GM12878 (cell line): Measurements from ENCODE around the gene PNMA8B. TPM values are rescaled to one million over a fixed set of nuclear protein-coding genes. Genes with fewer than 3 reads are reported as not detected.

Source experiments
- ATAC-seq: fragments of 200-7000 bp; cut with Tn5 transposase; 3 replicates; pipeline ENCODE4 v1.9.1; 2020; ENCODE audit warnings: mild to moderate bottlenecking, moderate library complexity
- BruUV-seq: library from RNA; stranded (reverse); fragments of 400-500 nt; replicated peaks from 2 replicates; lab custom pipeline; 2021; lab: Mats Ljungman, UMichigan
- CTCF ChIA-PET: fragments of 300-600 bp; sonication (Branson Sonifier 250); formaldehyde crosslinking; extraction: SDS; loops from one replicate; lab custom pipeline; 2021; ENCODE audit warnings: inconsistent platforms; lab: Yijun Ruan, JAX
- POLR2A ChIA-PET: fragments of 350-600 bp; formaldehyde crosslinking; extraction: SDS; loops from one replicate; lab custom pipeline; 2021; ENCODE audit warnings: inconsistent platforms; lab: Charles Lee
- RAD21 ChIA-PET: fragments of 300-600 bp; sonication (Branson Sonifier 250); formaldehyde crosslinking; loops from one replicate; lab custom pipeline; 2023; ENCODE audit warnings: antibody characterized with exemption; ENCODE audit not compliant: unreplicated experiment; lab: Charles Lee
- SMC1A ChIA-PET: fragments of 300-600 bp; sonication (Branson Sonifier 250); formaldehyde crosslinking; loops from one replicate; lab custom pipeline; 2023; ENCODE audit not compliant: unreplicated experiment, uncharacterized antibody; lab: Charles Lee
- DNase-seq: peaks from one replicate; pipeline ENCODE4 v3.0.0-alpha.2; 2011; ENCODE audit warnings: low read depth, low spot score
- FAIRE-seq: peaks from 3 replicates; lab custom pipeline; 2011; peaks lifted over from hg19 to GRCh38; lab: Jason Lieb, UNC
- H2AFZ ChIP-seq: 2 replicates; pipeline ENCODE4 v1.6.0; 2011; ENCODE audit warnings: low read depth, low read length, control low read depth; ENCODE audit not compliant: control insufficient read depth
- H3K27ac ChIP-seq: 2 replicates; pipeline ENCODE4 v1.5.1; 2011; ENCODE audit warnings: control low read depth; ENCODE audit not compliant: control insufficient read depth, insufficient read depth
- H3K27me3 ChIP-seq, 2 experiments: replicated peaks in 1 of 2; 2 replicates each; pipeline versions ENCODE4 v1.6.0 to v1.6.1; 2011; ENCODE audit warnings: low read length in 1 of 2; ENCODE audit not compliant: control insufficient read depth in 2 of 2, insufficient read depth in 2 of 2
- H3K36me3 ChIP-seq, 2 experiments: 2 replicates each; pipeline ENCODE4 v1.5.1; 2011; ENCODE audit warnings: low read length in 1 of 2; ENCODE audit not compliant: control insufficient read depth in 2 of 2, insufficient read depth in 2 of 2
- H3K4me1 ChIP-seq: 2 replicates; pipeline ENCODE4 v1.6.1; 2011; ENCODE audit warnings: mild to moderate bottlenecking, low read length, moderate library complexity, mixed read lengths; ENCODE audit not compliant: control insufficient read depth, insufficient read depth
- H3K4me2 ChIP-seq: 2 replicates; pipeline ENCODE4 v1.6.0; 2011; ENCODE audit warnings: control low read depth; ENCODE audit not compliant: control insufficient read depth, insufficient read depth
- H3K4me3 ChIP-seq: fragments of 200-600 bp; sonication (generic); 2 replicates; pipeline ENCODE4 v1.5.1; 2016
- H3K79me2 ChIP-seq: 2 replicates; pipeline ENCODE4 v1.6.0; 2011; ENCODE audit warnings: low read length; ENCODE audit not compliant: control insufficient read depth, insufficient read depth
- H3K9ac ChIP-seq: 2 replicates; pipeline ENCODE4 v1.8.0; 2011; ENCODE audit warnings: low read length, control low read depth, mixed read lengths; ENCODE audit not compliant: control insufficient read depth, insufficient read depth
- H3K9me3 ChIP-seq: replicated peaks from 3 replicates; pipeline ENCODE4 v1.5.1; 2011; ENCODE audit warnings: mild to moderate bottlenecking, low read length; ENCODE audit not compliant: control insufficient read depth, insufficient read depth
- H4K20me1 ChIP-seq: 2 replicates; pipeline ENCODE4 v1.6.0; 2011; ENCODE audit not compliant: control insufficient read depth, insufficient read depth
- EGR1 ChIP-seq, 2 experiments: IDR thresholded peaks; 1 replicate in 1 of 2; 2 replicates in 1 of 2; pipeline ENCODE4 v1.6.1; 2011 to 2012; ENCODE audit warnings: low read depth in 2 of 2, low read length in 2 of 2, borderline replicate concordance in 1 of 2, mild to moderate bottlenecking in 1 of 2, moderate library complexity in 1 of 2
- GABPA ChIP-seq: IDR thresholded peaks from 2 replicates; pipeline ENCODE4 v1.6.1; 2014; ENCODE audit warnings: antibody characterized with exemption, low read depth, mild to moderate bottlenecking, inconsistent platforms
- HDGF ChIP-seq: fragments of 450-650 bp; IDR thresholded peaks from 2 replicates; pipeline ENCODE4 v1.6.1; 2016; ENCODE audit warnings: antibody characterized with exemption
- JUND ChIP-seq: IDR thresholded peaks from 2 replicates; pipeline ENCODE4 v1.6.1; 2012; ENCODE audit warnings: low read depth, mild to moderate bottlenecking, low read length, improper control_type of control experiment, moderate library complexity
- MLLT1 ChIP-seq: fragments of 450-650 bp; IDR thresholded peaks from 2 replicates; pipeline ENCODE4 v1.6.1; 2016; ENCODE audit warnings: mild to moderate bottlenecking
- NFXL1 ChIP-seq: fragments of 450-650 bp; IDR thresholded peaks from 2 replicates; pipeline ENCODE4 v1.6.1; 2017; ENCODE audit warnings: antibody characterized with exemption, mild to moderate bottlenecking, borderline replicate concordance
- TARDBP ChIP-seq: IDR thresholded peaks from 2 replicates; pipeline ENCODE4 v1.6.1; 2016; ENCODE audit warnings: borderline replicate concordance
- ZNF207 ChIP-seq: fragments of 450-650 bp; IDR thresholded peaks from 2 replicates; pipeline ENCODE4 v1.6.1; 2014; ENCODE audit warnings: antibody characterized with exemption, mild to moderate bottlenecking, borderline replicate concordance
- ZZZ3 ChIP-seq: IDR thresholded peaks from 2 replicates; pipeline ENCODE4 v1.6.1; 2011; ENCODE audit warnings: low read depth; ENCODE audit not compliant: control insufficient read depth, insufficient read length
- WGBS: methylation state at CpG from one replicate; pipeline ENCODE4 v1.1.6; 2016; ENCODE audit warnings: low lambda C conversion rate; ENCODE audit not compliant: insufficient replicate concordance, insufficient coverage; ENCODE audit errors: missing lambda C conversion rate; 5-methylcytosine and 5-hydroxymethylcytosine counted together
- in situ Hi-C: fragments of 300-500 bp; cut with MboI; formaldehyde crosslinking; loops from 9 replicates; pipeline ENCODE4 v1.14.3; 2018; ENCODE audit warnings: mixed read lengths
- intact Hi-C: fragments of 100-400 bp; cut with micrococcal nuclease; formaldehyde crosslinking; loops from one replicate; pipeline ENCODE4 v1.14.2; 2022; ENCODE audit not compliant: unreplicated experiment
- polyA plus RNA-seq, 11 experiments: library from polyadenylated mRNA; depleted of rRNA in 4 of 11; unstranded in 6 of 11; stranded (reverse) in 5 of 11; fragments of >200 nt; fragmentation: Nextera tagmentation in 4 of 11; fragmentation: Illumina TruSeq in 1 of 11; extraction: Ambion mirVana in 4 of 11; extraction: Trizol in 1 of 11; gene quantifications; 1 replicate in 1 of 11; 2 replicates in 10 of 11; pipeline versions ENCODE4 v1.2.1 to v1.2.3, GENCODE V29; 2011 to 2016; ENCODE audit warnings: inconsistent platforms in 2 of 11, missing spikeins in 2 of 11, low read depth in 1 of 11
- total RNA-seq, 4 experiments: library from RNA; depleted of rRNA in 3 of 4; stranded (reverse); fragments of >200 nt in 3 of 4; fragmentation: Illumina TruSeq in 1 of 4; extraction: Trizol in 1 of 4; gene quantifications; 2 replicates each; pipeline versions ENCODE4 v1.2.1 to v1.2.3, GENCODE V29; 2013 to 2021
- TF ChIP-seq, protein P1 (sequence below): fragments of 450-650 bp; IDR thresholded peaks from 2 replicates; pipeline ENCODE4 v1.6.1; 2017; ENCODE audit warnings: mild to moderate bottlenecking, moderate library complexity

PNMA8B gene
- total and polyA plus RNA-seq, 10 of the 15 experiments (the other 5 are each of a cell fraction or from before 2014, with no cell fraction given) = 0.01 TPM; not detected in 9

DNA sequence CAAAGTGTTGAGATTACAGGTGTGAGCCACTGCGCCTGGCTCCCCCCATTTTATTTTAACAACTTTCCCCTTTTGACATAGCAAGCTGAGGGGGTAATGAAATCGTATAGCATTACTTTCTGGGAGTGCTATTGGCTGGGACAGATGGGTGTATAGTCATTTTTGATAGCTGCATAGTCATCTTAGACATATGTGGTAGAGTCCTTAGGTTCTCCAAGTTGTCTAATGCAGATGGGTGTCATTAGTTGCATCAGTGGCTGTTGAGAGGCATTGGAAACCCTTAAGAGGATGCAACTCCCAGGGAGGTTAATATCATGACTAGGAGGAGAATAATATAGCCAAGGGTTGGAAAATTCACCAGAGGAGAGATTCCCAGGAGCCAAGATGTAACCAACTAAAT, 28.6 kb upstream of the PNMA8B start:
- ChIA-PET POLR2A (no interaction called here), CTCF (interaction anchor here (0.6 to 1.7 kb wide), 7 partner anchors 14 to 230 kb away, joined by 3 to 4 read pairs (median 3); no protein-coding TSS in a partner anchor), SMC1A (interaction anchor here (1.3 kb wide), 1 partner anchor 138 kb away, joined by 4 read pairs; no protein-coding TSS in a partner anchor), RAD21 (no interaction called here)
- Histone ChIP-seq H3K79me2 (no peaks in the 10 kb centered on the region), H3K9me3 (peaks cover 4% of the 10 kb centered on the region; the same call in 2 of the 3 replicates), H4K20me1 (no peaks in the 10 kb centered on the region), H3K4me2 (no peak overlapping the region), H3K9ac (no peak overlapping the region), H3K4me1 (peaks cover 12% of the 10 kb centered on the region), H3K36me3 (no peaks in the 10 kb centered on the region), H3K4me3 (no peak overlapping the region), H2AFZ (no peak overlapping the region), H3K27me3 (no peaks in the 10 kb centered on the region), H3K27ac (no peak overlapping the region; the same call in 1 of the 2 replicates)
- WGBS = 6% methylated on average over 2 of the region's 2 CpGs
- in situ Hi-C loops (no loop called here), intact Hi-C loops (no loop called here)
- ATAC-seq (no peak), FAIRE-seq (no peak), DNase-seq (no peak)
- BruUV-seq = no TSS peak
- TF ChIP-seq, protein P1, sequence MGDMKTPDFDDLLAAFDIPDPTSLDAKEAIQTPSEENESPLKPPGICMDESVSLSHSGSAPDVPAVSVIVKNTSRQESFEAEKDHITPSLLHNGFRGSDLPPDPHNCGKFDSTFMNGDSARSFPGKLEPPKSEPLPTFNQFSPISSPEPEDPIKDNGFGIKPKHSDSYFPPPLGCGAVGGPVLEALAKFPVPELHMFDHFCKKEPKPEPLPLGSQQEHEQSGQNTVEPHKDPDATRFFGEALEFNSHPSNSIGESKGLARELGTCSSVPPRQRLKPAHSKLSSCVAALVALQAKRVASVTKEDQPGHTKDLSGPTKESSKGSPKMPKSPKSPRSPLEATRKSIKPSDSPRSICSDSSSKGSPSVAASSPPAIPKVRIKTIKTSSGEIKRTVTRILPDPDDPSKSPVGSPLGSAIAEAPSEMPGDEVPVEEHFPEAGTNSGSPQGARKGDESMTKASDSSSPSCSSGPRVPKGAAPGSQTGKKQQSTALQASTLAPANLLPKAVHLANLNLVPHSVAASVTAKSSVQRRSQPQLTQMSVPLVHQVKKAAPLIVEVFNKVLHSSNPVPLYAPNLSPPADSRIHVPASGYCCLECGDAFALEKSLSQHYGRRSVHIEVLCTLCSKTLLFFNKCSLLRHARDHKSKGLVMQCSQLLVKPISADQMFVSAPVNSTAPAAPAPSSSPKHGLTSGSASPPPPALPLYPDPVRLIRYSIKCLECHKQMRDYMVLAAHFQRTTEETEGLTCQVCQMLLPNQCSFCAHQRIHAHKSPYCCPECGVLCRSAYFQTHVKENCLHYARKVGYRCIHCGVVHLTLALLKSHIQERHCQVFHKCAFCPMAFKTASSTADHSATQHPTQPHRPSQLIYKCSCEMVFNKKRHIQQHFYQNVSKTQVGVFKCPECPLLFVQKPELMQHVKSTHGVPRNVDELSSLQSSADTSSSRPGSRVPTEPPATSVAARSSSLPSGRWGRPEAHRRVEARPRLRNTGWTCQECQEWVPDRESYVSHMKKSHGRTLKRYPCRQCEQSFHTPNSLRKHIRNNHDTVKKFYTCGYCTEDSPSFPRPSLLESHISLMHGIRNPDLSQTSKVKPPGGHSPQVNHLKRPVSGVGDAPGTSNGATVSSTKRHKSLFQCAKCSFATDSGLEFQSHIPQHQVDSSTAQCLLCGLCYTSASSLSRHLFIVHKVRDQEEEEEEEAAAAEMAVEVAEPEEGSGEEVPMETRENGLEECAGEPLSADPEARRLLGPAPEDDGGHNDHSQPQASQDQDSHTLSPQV = no peak
- TF ChIP-seq JUND (no peak), EGR1 (IDR thresholded peaks at IDR 0.05; ENCODE audit: borderline replicate concordance in 1 of 2, low read depth in 2 of 2, low read length in 2 of 2) (no peak), ZZZ3 (no peak), ZNF207 (no peak), MLLT1 (no peak), TARDBP (no peak), HDGF (no peak), GABPA (no peak), NFXL1 (no peak)
